ENCODE results near the gene SPACA4. TPM values are rescaled to one million over a fixed set of nuclear protein-coding genes. Genes with fewer than 3 reads are reported as not detected.

SPACA4 gene
- total RNA-seq, 1 donor from 2014 or later: not detected

DNA sequence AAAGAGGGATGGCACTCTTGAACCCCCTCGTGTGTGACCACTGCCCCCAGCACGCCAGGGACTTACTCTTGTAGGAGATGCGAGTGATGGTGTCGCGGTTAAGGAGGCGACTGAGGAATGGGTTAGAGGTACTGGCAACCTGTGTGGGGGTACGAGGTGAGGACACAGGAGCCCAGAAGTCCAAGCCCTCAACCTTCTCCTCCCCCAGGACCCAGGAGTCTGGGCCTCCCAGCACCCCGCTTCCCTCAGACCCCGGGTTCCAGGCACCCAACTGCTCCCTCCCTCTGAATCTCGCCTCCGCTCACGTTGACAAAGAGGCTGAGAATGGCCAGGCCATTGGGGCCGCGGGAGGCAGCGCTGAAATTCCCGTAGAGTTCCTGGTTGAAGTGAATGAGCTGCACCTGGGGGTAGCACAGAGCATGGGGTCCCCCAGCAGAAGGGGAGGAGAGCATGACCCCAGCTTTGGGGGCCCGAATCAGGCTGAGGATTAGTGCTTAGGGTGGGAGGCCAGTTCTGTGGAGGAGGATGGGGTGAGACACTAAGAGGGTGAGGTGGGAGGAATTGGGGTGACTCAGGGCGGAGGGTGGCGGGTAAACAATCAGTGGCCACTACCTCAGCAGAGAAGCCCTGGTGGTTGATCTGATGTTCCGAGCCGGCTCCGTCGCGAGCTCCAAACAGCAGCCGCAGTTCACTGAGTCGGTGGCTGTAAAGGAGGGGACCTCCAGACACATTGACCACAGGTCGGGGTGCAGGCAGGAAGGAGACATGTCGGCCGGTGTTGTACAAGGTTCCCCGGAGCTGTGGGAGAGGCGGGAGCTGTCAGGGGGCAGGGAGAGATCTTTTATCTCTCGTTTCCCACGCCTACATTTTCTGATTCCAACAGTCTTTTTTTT lies 33.2 kb downstream of the SPACA4 start:
- ATAC-seq (no peak), DNase-seq (ENCODE audit: missing footprints) (no peak)
- intact Hi-C loops (cut with DNase I): loop anchor here (5.0 kb wide), 2 partner anchors 73 to 338 kb away; no protein-coding TSS in a partner anchor

DNA sequence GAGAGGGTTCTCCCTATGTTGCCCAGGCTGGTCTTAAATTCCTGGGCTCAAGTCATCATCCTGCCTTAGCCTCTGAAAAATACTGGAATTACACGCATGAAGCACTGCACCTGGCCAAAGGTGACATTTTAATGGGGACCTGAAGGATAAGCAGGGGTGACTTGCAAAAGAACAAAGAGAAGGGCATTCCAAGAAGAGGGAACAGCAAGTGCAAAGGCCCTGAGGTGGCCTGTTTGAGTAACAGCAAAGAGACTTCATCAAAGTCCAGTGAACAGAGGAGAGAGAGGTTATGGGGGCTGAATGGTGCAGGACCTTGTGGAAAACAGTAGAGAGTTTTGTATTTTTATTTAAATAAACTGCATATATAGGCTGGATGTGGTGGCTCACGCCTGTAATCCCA lies 35.3 kb downstream of the SPACA4 start:
- ATAC-seq: no peak
- intact Hi-C loops (cut with DNase I): no loop called here
- DNase-seq (ENCODE audit: missing footprints): no peak

DNA sequence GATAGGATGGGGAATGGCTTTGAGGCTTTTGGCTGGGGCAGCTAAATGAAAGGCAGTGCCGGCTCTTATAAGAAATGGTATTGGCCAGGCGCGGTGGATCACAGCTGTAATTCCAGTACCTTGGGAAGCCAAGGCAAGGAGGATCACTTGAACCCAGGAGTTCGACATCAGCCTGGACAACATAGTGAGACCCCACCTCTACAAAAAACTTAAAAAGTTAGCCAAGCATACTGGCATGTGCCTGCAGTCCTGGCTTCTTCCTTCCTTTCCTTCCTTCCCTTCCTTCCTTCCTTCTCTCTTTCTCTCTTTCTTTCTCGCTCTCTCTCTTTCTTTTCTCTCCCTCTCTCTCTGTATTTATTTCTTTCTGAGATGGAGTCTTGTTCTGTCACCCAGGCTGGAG lies 36.3 kb downstream of the SPACA4 start:
- DNase-seq (ENCODE audit: missing footprints) (no peak), ATAC-seq (no peak)
- intact Hi-C loops (cut with DNase I): no loop called here

DNA sequence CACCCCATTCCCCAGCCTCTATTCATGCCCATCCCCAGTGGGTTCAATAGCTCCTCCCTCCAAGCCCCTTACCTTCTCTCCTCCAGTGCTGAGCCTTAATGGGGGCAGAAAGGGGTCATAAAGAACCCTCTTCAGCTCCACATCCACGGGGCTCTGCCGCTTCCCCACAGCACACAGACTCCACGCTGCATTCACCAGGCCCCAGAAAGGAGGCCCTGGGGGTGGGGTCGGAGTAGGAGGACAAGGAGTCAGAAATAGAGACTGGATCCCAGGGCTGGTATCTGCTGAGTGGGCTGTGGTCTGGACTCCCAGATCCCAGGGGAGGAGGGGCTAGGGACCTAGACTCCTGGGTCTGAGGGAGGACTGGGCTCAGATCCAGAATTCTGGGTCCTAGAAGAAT lies 37.8 kb downstream of the SPACA4 start:
- ATAC-seq (no peak), DNase-seq (ENCODE audit: missing footprints) (no peak)
- intact Hi-C loops (cut with DNase I): no loop called here

DNA sequence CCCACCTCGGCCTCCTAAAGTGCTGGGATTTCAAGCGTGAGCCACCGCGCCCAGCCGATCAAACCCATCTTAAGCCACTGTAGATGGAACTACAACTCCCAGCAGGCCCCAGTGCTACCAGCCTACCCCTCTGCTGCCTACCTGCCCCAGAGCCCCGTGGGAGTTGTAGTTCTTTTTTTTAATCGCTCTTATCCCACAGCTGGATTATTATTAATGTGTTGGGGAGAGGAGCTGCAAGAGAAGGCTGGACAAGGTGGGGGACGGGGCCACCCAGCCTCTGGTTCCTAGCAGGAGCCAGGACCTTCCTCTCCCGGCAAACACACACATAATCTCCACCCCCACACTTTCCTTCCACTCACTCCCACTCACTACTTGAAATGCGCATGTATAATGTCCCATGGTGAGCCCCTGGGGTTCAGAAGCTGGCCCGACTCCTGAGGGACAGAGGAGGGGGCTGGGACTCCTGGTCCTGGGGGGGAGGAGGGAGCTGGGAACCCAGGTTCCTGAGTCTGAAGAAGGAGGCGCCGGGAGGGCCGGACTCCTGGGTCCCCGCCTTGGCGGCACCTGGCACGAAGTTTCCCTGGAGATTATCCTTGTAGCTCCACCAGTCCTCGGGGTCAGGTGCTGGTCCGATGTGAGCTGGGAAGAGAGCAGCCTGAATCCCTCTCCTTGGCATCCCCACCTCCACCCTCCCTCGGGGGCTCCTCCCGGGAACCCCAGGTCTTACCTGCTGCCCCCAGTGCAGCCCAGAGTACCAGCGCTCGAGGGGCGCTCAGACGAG lies 38.5 kb downstream of the SPACA4 start:
- intact Hi-C loops (cut with DNase I): loop anchor here (5.0 kb wide), 2 partner anchors 137 to 197 kb away; no protein-coding TSS in a partner anchor
- ATAC-seq (peak; percentile 75), DNase-seq (ENCODE audit: missing footprints) (peak; percentile 85)

DNA sequence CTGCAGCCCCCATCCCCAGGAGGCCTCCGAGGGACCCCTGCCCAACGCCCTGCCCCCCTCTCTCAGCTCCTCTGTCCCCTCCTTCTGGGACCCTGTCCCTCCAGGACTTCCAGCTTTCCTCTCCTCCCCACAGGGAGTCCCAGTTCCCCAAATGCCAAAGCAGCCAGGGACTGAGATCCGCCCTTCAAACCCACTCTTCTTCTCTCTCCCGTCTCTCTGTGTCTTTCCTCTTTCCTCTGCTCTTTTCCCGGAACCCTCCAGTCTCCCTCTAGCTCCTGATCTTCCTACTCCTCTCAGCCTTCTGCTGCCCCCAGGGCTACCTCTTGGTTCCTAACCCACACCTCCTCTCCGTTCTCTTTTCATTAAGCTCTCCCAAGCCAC lies 39.1 kb downstream of the SPACA4 start:
- ATAC-seq: peak; percentile 9
- no peak for DNase-seq (ENCODE audit: missing footprints)
- intact Hi-C loops (cut with DNase I): loop anchor here (5.0 kb wide), 2 partner anchors 137 to 197 kb away; no protein-coding TSS in a partner anchor

DNA sequence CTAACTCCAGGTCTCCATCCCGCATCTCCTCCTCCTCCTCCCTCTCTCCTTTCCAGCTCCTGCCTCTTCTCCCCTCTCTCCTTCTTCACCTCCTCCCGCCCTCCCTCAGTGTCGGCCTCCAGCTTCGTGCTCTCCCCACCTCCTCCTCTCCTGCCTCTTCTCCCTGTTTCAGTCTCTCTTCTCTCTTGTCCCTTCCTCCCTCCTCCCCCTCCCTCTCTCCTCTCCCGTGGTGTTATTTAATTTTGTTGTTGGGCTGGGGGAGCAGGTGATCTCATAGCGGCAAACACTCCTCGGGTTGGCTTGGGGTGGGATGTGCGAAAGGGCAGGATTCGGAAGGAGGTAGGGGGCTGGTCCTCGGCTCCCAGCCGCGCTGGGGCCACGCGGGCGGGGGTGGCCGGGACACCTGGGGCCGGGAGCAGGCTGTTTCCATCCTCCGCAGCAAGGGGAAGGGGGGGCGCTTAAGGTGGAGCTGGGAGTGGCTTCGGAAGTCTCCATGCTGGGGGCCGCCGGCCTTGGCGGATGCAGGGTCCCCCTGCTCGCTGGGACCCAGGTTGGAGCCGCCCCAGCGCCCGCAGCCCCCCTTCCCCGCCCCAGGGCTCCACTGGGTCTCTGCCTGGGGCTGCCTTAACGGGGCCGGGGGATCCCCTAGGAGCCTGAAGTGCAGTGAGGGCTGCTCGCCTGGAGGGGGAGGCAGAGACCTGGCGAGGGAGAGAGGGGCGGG lies 39.6 kb downstream of the SPACA4 start, which contains the start of gene CA11:
Gene CA11, minus strand, starts transcription at position 187 of the 721 bp plus-strand sequence. CDS start 555 bp downstream, outside the sequence.
- ATAC-seq (peak; percentile 92), DNase-seq (ENCODE audit: missing footprints) (peak; percentile 87)
- intact Hi-C loops (cut with DNase I): loop anchor here (1.0 to 5.0 kb wide), 3 partner anchors 29 to 196 kb away; no protein-coding TSS in a partner anchor

DNA sequence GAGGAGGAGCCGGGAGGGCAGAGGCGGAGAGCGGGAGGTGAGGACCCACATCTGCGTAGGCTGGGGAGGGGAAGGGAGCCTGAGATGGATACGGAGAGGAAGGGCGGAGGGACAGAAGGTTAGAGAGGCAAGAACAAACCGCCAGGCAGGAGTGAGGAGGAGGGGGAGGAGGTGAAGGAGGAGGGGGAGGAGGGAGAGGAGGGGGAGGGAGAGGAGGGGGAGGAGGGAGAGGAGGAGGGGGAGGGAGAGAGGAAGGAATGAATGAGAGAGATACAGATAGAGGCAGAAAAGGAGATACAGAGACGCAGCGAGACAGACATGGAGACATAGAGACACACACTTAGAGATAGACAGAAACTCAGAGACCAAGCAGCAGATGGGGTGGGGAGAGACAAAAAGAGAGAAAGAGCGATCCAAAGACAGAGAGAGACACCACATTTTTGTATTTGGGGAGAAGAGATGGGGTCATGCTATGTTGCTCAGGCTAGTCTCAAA lies 40.2 kb downstream of the SPACA4 start:
- DNase-seq (ENCODE audit: missing footprints) (no peak), ATAC-seq (no peak)
- intact Hi-C loops (cut with DNase I): loop anchor here (1.0 to 5.0 kb wide), 3 partner anchors 29 to 196 kb away; no protein-coding TSS in a partner anchor

DNA sequence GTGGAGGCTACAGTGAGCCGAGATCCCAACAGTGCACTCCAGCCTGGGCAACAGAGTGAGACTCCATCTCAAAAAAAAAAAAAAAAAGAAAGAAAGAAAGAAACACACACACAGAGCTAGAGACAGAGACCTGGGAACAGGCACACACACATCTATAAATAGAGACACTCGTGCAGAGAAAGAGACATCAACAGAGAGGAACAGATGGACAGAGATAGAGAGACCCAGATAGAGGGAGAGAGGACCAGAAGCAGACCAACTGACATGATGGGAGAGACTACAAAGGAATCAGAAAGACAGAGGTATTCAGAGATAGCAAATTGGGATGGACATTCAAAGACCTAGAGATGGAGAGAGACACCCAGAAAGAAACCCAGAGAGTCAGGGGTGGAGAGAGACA lies 41.6 kb downstream of the SPACA4 start:
- intact Hi-C loops (cut with DNase I): loop anchor here (5.0 kb wide), 2 partner anchors 134 to 194 kb away; no protein-coding TSS in a partner anchor

DNA sequence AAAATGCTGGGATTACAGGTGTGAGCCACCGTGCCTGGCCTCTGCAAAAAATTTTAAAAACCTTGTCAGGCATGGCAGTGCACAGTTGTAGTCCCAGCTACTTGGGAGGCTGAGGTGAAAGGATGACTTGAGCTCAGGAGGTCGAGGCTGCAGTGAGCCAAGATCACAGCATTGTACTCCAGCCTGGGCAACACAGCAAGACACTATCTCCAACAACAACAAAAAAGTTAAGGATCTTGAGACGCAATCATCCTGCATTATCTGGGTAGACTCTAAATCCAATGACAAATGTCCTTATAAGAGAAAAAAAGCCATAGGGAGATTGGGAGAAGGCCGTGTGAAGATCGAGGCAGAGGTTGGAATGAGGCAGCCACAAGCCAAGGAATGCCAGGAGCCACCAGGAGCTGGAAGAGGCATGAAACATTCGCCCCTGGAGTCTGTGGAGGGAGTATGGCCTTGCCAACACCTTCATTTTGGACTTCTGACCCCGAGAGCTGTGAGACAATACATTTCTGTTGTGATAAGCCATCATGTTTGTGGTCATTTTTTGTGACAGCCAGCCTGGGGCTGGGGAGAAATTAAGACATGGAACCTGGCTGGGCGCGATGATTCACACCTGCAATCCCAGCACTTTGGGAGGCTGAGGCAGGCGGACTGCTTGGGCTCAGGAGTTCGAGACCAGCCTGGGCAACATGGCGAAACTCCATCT lies 44.6 kb downstream of the SPACA4 start:
- intact Hi-C loops (cut with DNase I): no loop called here

More for the DNA sequence above, 41.6 kb downstream of the SPACA4 start:
- no peak for DNase-seq (ENCODE audit: missing footprints)
- ATAC-seq: no peak

DNA sequence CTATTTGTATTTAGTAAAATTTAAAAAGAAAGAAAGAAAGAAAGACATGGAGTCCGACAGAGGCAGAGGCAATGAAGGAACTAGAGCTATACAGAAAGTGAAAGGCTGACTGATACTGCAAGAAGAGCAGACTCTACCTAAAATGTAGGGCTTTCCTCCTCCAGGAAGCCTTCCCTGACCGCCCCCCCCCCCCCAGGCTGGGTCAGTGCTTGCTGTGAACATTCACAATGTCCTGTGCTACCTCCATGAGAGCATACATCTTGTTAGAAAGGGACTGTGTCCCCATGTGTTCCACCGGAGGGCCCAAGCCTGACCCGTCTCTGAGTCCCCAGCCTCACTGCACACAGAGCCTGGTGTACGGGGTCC lies 45.1 kb downstream of the SPACA4 start:
- DNase-seq (ENCODE audit: missing footprints) (no peak), ATAC-seq (no peak)
- intact Hi-C loops (cut with DNase I): no loop called here

More for the DNA sequence above, 44.6 kb downstream of the SPACA4 start:
- DNase-seq (ENCODE audit: missing footprints) (no peak), ATAC-seq (no peak)

DNA sequence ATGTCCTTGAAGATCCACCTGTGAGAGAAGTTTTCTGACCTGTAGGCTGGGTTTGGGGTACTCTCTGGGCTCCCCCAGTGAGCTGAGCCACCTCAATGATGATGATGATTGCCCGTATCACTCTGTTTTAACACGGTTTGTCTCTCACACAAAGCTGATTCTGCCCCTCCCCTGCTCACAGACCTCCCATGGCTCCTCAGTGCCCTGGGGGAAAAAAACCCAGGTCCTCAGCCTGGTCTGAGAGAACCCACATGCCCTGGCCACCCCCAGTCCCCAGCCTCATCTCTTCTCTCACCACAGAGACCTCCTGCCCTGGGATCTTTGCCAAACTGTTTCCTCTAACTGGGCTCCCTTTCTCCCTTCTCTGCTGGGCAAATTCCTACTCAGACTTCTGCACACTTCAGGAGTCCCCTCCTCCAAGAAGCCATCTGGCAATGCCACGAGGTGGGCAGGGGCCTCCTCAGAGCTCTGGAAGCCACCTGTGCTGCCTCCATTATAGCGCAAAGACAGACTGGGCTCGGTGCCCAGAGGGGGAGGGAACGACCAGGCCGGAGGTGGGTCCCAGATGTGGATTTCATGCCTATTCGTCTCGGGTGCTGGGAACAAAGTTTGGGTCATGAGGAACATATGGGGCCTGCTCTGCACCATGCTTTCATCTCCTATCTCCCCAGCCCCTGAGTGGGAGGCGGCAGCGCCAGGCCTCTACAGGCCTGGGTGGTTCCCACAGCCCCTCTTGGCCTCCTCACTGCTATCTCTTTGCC lies 47.9 kb downstream of the SPACA4 start:
- intact Hi-C loops (cut with DNase I): no loop called here
- DNase-seq (ENCODE audit: missing footprints): no peak
- no peak for ATAC-seq

DNA sequence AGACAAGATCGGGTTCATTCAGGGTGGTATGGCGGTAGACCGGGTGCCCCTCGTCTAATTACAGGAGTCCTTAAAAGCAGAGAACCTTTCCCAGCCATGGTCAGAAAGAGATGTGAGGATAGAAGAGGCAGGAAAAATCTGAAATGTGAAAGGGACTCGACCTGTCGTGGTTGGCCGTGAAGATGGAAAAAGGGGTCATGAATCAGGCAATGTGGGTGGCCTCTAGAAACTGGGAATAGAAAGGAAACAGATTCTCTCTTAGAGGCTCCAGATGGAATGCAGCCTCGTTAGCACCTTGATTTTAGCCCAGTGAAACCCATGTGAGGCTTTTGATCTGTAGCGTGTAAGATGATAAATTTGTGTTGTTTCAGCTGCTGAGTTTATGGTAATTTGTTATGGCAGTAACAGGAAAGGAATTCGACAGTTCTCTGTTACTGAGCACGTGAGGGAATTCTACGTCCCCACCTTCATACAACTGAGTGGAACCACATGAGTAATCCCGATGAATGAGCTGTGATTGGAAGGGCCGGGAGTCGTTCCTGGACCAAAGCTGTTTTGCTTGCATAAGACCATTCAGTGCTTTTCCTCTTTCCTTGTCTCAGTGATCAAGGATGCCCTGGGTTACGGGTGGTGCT lies 50.4 kb downstream of the SPACA4 start:
- intact Hi-C loops (cut with DNase I): no loop called here
- DNase-seq (ENCODE audit: missing footprints) (no peak), ATAC-seq (no peak)

All from Right ventricle myocardium inferior (tissue), 1 donor.